ENCODE results near the gene KDM3A. TPM values are rescaled to one million over a fixed set of nuclear protein-coding genes. Genes with fewer than 3 reads are reported as not detected.
A peak's percentile ranks its signal among the peaks of the same experiment; 100 is the strongest.

KDM3A gene
- total RNA-seq, 1 experiment from 2014 or later: 22.7 TPM

DNA sequence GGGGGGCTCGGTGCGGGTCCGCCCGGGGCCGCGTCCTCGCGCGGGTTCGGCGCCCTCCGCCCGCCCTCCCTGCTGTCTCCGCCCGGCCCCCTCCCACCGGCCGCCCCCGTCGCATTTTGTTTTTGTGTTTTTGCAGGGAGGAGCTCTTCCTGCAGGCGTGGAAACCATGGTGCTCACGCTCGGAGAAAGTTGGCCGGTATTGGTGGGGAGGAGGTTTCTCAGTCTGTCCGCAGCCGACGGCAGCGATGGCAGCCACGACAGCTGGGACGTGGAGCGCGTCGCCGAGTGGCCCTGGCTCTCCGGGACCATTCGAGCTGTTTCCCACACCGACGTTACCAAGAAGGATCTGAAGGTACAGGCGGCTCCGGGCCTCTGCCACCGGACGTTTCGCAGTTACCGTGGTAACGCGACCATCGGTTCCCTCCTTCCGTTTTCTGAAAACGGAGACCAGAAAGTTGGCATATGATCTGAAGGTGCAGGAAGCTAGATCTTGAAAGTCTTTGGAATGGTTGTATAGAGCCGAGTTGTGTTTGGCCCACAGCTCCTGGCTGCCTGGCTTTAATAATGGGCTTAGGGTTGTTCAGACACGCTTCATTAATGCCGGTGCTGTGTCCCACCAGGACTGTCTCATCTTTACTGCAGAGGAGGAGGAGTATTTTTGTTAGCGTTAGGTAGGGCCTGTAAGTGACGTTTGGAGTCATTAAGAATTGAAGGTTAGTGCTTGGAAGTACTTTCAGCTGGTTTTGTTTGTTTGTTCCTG lies 891 bp downstream of the KDM3A start:
- peak overlapping the region; percentile 86 for H3K27ac ChIP-seq
- H3K36me3 ChIP-seq: peaks cover 28% of the 10 kb centered on the region
- peaks cover 7% of the 10 kb centered on the region for H3K4me1 ChIP-seq (replicated peaks)
- H3K9me3 ChIP-seq (replicated peaks): no peaks in the 10 kb centered on the region
- peak overlapping the region; percentile 65 for H3K4me3 ChIP-seq
- DNase-seq (ENCODE audit: low read depth in 1 of 2, low spot score in 2 of 2): peak; percentile 69 to 70
- H3K27me3 ChIP-seq (replicated peaks): no peaks in the 10 kb centered on the region

- peak overlapping the region; percentile 65 for H3K4me3 ChIP-seq
- peak overlapping the region; percentile 86 for H3K27ac ChIP-seq
- H3K9me3 ChIP-seq (replicated peaks): no peaks in the 10 kb centered on the region
- H3K36me3 ChIP-seq: peaks cover 29% of the 10 kb centered on the region
- H3K27me3 ChIP-seq (replicated peaks): no peaks in the 10 kb centered on the region
- DNase-seq (ENCODE audit: low read depth in 1 of 2, low spot score in 2 of 2): peak; percentile 68 to 86
- H3K4me1 ChIP-seq (replicated peaks): peaks cover 7% of the 10 kb centered on the region
These were observed 1.5 kb downstream of the KDM3A start for GRCh38 chr2:86442642-86443005.

DNA sequence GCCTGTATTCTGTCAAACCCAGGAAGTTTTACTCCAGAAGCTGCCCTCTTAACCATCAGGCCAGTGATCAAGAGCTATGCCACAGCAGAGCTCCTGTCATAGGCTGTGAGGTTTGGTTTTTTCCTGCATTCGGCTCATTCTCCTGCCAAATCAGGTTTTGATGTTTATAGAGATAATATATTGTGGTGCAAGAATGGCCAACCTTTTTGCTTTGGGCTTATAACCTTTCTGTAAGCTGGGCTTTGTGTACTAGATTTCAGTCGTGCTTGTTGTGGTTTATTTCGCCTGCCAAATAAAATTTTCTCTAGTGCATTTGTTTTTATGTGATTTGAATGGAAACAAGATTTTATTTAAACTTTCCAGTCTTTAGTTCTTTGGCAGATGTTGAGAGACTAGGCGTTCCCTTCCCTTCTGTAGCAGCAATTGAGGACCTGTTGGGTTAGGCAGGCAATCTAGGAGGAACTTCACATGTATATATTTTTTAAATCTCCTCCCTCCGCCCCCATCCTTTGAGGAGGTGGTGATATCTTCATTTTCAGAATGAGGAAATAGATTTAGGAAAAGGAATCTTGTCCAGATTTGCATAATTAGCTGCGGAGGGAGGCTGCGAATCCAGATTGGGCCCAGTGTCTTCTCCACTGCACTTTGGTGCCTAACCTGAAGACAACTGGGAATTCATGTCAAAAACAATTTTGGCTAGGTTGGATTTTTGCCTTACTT lies 2.6 kb downstream of the KDM3A start:
- Histone ChIP-seq H3K9me3 (replicated peaks) (no peaks in the 10 kb centered on the region), H3K4me1 (replicated peaks) (peaks cover 7% of the 10 kb centered on the region), H3K4me3 (no peak overlapping the region), H3K27me3 (replicated peaks) (no peaks in the 10 kb centered on the region), H3K27ac (no peak overlapping the region), H3K36me3 (peaks cover 40% of the 10 kb centered on the region)
- no peak for DNase-seq (ENCODE audit: low read depth in 1 of 2, low spot score in 2 of 2)

DNA sequence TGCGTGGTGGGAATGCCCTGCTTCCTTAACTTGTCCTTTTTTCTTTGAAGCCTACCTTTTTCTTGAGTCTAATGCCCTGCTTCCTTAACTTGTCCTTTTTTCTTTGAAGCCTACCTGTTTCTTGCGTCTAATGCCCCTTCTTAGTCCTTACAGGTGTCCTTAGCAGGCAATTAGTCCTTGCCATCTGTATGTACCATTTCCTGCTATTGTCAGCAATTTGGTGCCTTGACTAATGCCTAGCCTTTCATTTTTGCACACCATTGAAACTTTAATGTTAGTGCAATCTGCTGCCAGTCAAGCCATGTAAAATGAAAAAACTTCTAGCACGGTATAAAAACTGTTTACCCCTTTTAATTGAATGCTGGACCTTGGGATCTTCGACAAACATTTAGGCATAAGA lies 4.3 kb downstream of the KDM3A start:
- no peaks in the 10 kb centered on the region for H3K9me3 ChIP-seq (replicated peaks)
- DNase-seq (ENCODE audit: low read depth in 1 of 2, low spot score in 2 of 2): no peak
- H3K27ac ChIP-seq: no peak overlapping the region
- H3K4me1 ChIP-seq (replicated peaks): peaks cover 7% of the 10 kb centered on the region
- no peaks in the 10 kb centered on the region for H3K27me3 ChIP-seq (replicated peaks)
- no peak overlapping the region for H3K4me3 ChIP-seq
- H3K36me3 ChIP-seq: peaks cover 52% of the 10 kb centered on the region

GRCh38 chr2:86446060-86446459 lies 4.9 kb downstream of the KDM3A start:
- Histone ChIP-seq H3K4me1 (replicated peaks) (peaks cover 7% of the 10 kb centered on the region), H3K4me3 (no peak overlapping the region), H3K36me3 (peaks cover 58% of the 10 kb centered on the region), H3K27me3 (replicated peaks) (no peaks in the 10 kb centered on the region), H3K27ac (no peak overlapping the region), H3K9me3 (replicated peaks) (no peaks in the 10 kb centered on the region)
- no peak for DNase-seq (ENCODE audit: low read depth in 1 of 2, low spot score in 2 of 2)

DNA sequence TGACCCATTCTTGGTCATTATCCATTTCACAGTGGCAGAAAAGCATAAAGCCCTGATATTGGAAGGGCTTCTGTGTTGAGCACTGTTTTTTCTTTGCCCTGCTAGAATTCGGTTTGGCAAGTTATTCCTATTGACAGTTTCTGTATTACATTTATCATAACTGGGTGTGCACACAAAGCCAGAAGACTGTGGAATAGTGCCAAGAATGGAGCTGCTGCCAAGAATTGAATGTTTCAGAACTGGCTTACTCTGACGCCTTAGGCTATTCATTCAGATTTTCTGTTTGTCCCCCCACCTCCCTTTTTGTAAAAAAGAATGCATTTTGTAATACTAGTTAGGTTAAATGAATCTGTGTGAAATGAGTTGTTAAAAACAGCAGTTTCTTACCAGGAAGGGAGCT lies 12.7 kb downstream of the KDM3A start:
- Histone ChIP-seq H3K36me3 (peaks cover 94% of the 10 kb centered on the region), H3K4me1 (replicated peaks) (0 out of 2 replicates have a peak, but pooled peaks cover 4% of the 10 kb centered on the region), H3K9me3 (replicated peaks) (no peaks in the 10 kb centered on the region), H3K27me3 (replicated peaks) (no peaks in the 10 kb centered on the region), H3K4me3 (no peak overlapping the region), H3K27ac (no peak overlapping the region)
- DNase-seq (ENCODE audit: low read depth in 1 of 2, low spot score in 2 of 2): no peak

GRCh38 chr2:86454238-86454637 lies 13.1 kb downstream of the KDM3A start:
- no peak overlapping the region for H3K4me3 ChIP-seq
- no peak overlapping the region for H3K27ac ChIP-seq
- H3K36me3 ChIP-seq: peaks cover 92% of the 10 kb centered on the region
- H3K9me3 ChIP-seq (replicated peaks): no peaks in the 10 kb centered on the region
- no peak for DNase-seq (ENCODE audit: low read depth in 1 of 2, low spot score in 2 of 2)
- H3K27me3 ChIP-seq (replicated peaks): no peaks in the 10 kb centered on the region
- H3K4me1 ChIP-seq (replicated peaks): 0 out of 2 replicates have a peak, but pooled peaks cover 4% of the 10 kb centered on the region

- H3K4me3 ChIP-seq: no peak overlapping the region
These were observed 14.0 kb downstream of the KDM3A start for GRCh38 chr2:86455181-86455580.

DNA sequence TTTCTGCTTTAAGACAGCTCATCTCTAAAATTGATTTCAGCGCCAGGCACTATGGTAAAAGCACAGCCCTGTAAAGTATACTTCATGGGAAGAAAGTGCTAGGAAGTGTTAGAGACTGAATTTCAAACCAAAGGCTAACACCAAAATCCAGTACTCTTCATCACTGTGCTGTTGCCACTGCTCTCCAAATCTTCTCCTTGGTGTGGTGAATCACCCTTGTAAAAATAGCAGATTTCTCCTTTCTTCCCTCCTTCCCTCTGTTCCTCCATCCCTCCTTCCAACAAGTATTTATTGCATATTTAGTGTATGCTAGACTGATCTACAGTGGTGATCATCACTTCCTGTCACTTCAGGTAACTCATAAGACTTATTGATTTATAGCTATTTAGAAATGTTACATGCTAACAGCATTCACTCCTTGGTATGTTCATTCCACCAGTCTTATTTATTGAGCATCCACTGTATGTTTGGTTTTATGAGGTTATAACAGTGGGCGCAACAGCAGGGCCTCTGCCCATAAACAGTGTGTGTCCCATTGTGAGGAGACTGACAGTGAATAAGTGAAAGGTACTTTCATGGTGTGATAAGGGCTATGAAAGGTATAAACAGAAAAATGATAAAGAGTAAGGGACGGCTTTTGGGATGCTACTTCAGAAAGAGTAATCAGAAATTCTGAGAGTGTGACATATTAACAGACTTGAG lies 20.0 kb downstream of the KDM3A start:
- Histone ChIP-seq H3K27ac (no peak overlapping the region), H3K27me3 (replicated peaks) (no peaks in the 10 kb centered on the region), H3K4me1 (replicated peaks) (no peaks in the 10 kb centered on the region), H3K4me3 (no peak overlapping the region), H3K36me3 (peaks cover 85% of the 10 kb centered on the region), H3K9me3 (replicated peaks) (no peaks in the 10 kb centered on the region)
- no peak for DNase-seq (ENCODE audit: low read depth in 1 of 2, low spot score in 2 of 2)

More at GRCh38 chr2:86455181-86455580, 14.0 kb downstream of the KDM3A start:
- H3K9me3 ChIP-seq (replicated peaks): no peaks in the 10 kb centered on the region
- H3K4me1 ChIP-seq (replicated peaks): 0 out of 2 replicates have a peak, but pooled peaks cover 4% of the 10 kb centered on the region
- H3K27ac ChIP-seq: no peak overlapping the region
- H3K27me3 ChIP-seq (replicated peaks): no peaks in the 10 kb centered on the region
- no peak for DNase-seq (ENCODE audit: low read depth in 1 of 2, low spot score in 2 of 2)
- peaks cover 93% of the 10 kb centered on the region for H3K36me3 ChIP-seq

DNA sequence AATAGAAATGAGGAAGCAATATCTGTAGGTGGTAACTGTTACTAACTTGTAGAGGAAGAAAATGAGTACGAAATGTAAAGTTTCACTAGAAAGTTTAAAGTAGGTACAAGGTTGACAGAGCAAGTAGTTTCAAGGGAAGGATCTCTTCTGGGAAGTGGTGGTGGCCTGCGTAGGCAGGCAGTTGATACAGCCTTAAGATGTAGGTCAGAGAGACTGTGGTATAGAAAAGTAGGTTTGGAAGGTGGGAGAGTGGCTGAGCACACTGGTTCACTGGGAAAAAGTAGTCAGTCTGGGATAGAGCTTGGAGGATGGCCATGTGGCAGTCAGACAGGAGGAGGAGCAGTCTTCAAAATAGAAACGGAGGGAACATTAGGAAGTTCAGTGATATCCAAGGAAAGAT lies 23.5 kb downstream of the KDM3A start:
- Histone ChIP-seq H3K4me1 (replicated peaks) (no peaks in the 10 kb centered on the region), H3K36me3 (peaks cover 87% of the 10 kb centered on the region), H3K4me3 (no peak overlapping the region), H3K27me3 (replicated peaks) (no peaks in the 10 kb centered on the region), H3K27ac (no peak overlapping the region), H3K9me3 (replicated peaks) (no peaks in the 10 kb centered on the region)
- no peak for DNase-seq (ENCODE audit: low read depth in 1 of 2, low spot score in 2 of 2)

DNA sequence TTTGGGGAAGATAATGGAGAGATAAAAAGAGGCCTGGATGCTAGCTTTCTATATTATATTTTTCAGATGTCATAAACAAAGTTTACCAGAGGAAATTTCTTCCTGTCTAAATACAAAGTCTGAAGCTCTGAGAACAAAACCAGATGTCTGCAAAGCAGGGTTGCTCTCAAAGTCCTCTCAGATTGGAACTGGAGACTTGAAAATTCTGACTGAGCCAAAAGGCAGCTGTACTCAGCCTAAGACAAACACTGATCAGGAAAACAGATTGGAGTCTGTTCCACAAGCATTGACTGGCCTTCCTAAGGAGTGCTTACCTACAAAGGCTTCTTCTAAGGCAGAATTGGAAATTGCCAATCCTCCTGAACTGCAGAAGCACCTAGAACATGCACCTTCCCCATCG lies 25.1 kb downstream of the KDM3A start:
- Histone ChIP-seq H3K27me3 (replicated peaks) (no peaks in the 10 kb centered on the region), H3K9me3 (replicated peaks) (no peaks in the 10 kb centered on the region), H3K27ac (no peak overlapping the region), H3K4me1 (replicated peaks) (no peaks in the 10 kb centered on the region), H3K4me3 (no peak overlapping the region), H3K36me3 (peaks cover 85% of the 10 kb centered on the region)
- no peak for DNase-seq (ENCODE audit: low read depth in 1 of 2, low spot score in 2 of 2)

DNA sequence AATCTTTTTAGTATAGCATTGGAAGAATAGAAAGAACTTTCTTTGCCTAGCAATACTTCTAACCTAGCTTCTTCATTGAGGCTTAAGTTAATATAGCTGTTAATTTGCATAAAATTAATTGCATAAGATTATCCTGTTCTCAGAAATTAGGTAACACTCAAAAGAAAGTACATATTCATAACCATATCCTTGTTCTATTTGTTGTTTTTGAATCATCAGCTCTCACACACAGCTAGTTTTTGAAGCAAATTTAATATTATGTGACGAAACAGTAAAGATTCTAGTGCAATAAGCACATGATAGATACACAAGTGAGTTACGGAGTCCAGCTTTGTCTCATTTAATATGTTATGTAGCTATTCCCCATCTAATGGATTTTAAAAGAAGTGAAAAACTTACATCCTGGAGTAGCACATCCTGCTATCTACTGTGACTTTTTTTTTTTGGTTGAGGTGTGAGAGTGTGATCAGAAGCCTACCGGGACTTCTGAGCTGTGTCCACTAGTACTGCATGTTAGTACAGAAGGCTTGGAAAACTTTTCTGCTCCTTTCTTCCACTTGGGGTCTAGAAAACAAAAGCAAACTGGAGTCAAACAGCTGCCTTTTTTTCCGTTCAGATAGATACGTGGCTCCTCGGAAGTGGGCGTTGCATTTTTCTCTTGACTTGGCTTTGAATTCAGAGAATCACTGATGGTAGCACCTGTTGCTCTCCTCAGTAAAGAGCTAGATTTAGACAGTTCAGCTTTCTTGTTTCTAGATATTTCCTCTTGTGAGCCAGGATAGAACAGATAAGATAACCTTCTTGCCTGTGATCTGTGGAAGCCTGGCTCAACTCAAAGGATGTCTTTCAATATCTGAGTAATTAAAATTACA lies 27.2 kb downstream of the KDM3A start:
- Histone ChIP-seq H3K4me3 (no peak overlapping the region), H3K27me3 (replicated peaks) (no peaks in the 10 kb centered on the region), H3K4me1 (replicated peaks) (no peaks in the 10 kb centered on the region), H3K36me3 (peaks cover 87% of the 10 kb centered on the region), H3K27ac (no peak overlapping the region), H3K9me3 (replicated peaks) (no peaks in the 10 kb centered on the region)
- DNase-seq (ENCODE audit: low read depth in 1 of 2, low spot score in 2 of 2): no peak

GRCh38 chr2:86470890-86471289 lies 29.7 kb downstream of the KDM3A start:
- no peaks in the 10 kb centered on the region for H3K9me3 ChIP-seq (replicated peaks)
- H3K27me3 ChIP-seq (replicated peaks): no peaks in the 10 kb centered on the region
- no peaks in the 10 kb centered on the region for H3K4me1 ChIP-seq (replicated peaks)
- DNase-seq (ENCODE audit: low read depth in 1 of 2, low spot score in 2 of 2): no peak
- H3K27ac ChIP-seq: no peak overlapping the region
- H3K4me3 ChIP-seq: no peak overlapping the region
- H3K36me3 ChIP-seq: peaks cover 87% of the 10 kb centered on the region

Data from SJSA1 (cell line).